ENCODE results near the gene MEIOB.

The MEIOB gene

DNA sequence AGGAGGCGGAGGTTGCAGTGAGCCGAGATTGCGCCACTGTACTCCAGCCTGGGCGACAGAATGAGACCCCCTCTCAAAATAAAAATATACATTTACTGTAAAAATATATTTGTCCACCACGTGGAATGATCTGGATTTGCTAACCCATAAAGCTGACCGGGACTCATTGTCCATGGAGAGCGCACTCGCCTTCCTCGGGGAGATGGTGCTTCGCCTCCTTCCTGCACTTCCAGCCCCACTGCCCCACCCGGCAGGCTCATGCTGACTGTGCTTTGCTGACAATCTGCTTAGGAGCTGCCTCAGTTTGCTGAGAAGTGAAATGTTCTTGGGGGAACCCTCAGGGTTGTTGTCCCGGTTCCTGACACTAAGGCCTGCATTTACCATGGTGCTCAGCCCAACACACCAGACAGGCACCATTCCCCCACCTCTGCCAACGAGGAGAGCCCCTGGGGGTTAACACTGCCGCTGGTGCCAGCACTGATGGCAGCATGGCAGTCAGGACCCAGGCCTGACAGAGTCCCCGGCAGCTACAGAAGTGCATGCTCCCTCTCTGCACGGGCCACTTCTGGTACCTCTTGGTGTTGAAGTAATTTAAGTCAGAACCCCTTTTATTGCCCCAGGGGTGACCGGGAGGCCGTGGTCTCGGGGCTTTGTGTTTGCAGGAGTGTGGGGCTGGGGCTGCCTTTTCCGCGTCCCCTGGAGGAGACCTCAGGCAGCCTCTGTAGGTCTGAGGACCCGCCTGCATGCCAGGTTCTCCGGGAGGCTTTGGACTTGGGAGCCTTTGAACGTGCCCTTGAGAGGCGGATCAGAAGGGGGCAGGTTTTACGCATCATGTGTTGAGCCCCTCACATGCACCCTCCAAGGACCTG lies 86.8 kb downstream of the MEIOB start:
- TF ChIP-seq, protein P1, sequence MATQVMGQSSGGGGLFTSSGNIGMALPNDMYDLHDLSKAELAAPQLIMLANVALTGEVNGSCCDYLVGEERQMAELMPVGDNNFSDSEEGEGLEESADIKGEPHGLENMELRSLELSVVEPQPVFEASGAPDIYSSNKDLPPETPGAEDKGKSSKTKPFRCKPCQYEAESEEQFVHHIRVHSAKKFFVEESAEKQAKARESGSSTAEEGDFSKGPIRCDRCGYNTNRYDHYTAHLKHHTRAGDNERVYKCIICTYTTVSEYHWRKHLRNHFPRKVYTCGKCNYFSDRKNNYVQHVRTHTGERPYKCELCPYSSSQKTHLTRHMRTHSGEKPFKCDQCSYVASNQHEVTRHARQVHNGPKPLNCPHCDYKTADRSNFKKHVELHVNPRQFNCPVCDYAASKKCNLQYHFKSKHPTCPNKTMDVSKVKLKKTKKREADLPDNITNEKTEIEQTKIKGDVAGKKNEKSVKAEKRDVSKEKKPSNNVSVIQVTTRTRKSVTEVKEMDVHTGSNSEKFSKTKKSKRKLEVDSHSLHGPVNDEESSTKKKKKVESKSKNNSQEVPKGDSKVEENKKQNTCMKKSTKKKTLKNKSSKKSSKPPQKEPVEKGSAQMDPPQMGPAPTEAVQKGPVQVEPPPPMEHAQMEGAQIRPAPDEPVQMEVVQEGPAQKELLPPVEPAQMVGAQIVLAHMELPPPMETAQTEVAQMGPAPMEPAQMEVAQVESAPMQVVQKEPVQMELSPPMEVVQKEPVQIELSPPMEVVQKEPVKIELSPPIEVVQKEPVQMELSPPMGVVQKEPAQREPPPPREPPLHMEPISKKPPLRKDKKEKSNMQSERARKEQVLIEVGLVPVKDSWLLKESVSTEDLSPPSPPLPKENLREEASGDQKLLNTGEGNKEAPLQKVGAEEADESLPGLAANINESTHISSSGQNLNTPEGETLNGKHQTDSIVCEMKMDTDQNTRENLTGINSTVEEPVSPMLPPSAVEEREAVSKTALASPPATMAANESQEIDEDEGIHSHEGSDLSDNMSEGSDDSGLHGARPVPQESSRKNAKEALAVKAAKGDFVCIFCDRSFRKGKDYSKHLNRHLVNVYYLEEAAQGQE (IDR thresholded peaks at IDR 0.05; ENCODE audit: insufficient read depth in 1 of 2, low read depth in 2 of 2, low read length in 2 of 2), result no peak
- TF ChIP-seq POLR2AphosphoS5 (IDR thresholded peaks at IDR 0.05; ENCODE audit: low read depth, low read length) (no peak), FOXP2 (optimal IDR thresholded peaks at IDR 0.05; ENCODE audit: borderline replicate concordance, extremely low read depth, extremely low read length, insufficient read depth) (no peak), SIN3A (IDR thresholded peaks at IDR 0.05; ENCODE audit: borderline replicate concordance, insufficient read depth, low read length) (no peak), TAF1 (IDR thresholded peaks at IDR 0.05; ENCODE audit: borderline replicate concordance, insufficient read depth, low read length) (no peak)
